IMR-90 (cell line): ENCODE data around the gene VN1R2. TPM values are rescaled to one million over a fixed set of nuclear protein-coding genes. Genes with fewer than 3 reads are reported as not detected.
"Not testable (repeated sequence)": the region's sequence is repeated elsewhere in the genome, so short reads cannot be mapped to it uniquely, and the experiment has no call there.

ENCODE experiments used
- ATAC-seq: fragments of 200-7000 bp; cut with Tn5 transposase; 2 replicates; pipeline ENCODE4 v1.9.1; 2020; ENCODE audit warnings: low read depth, mild to moderate bottlenecking, moderate library complexity
- BruUV-seq: library from RNA; stranded (reverse); fragments of 400-500 nt; replicated peaks from 2 replicates; lab custom pipeline; 2021; lab: Mats Ljungman, UMichigan
- CTCF ChIA-PET: fragments of 300-600 bp; formaldehyde crosslinking; extraction: SDS; loops from one replicate; lab custom pipeline; 2021; ENCODE audit warnings: antibody characterized with exemption; lab: Yijun Ruan, JAX
- POLR2A ChIA-PET: fragments of 300-600 bp; sonication (Branson Sonifier 250); formaldehyde crosslinking; loops from one replicate; lab custom pipeline; 2022; ENCODE audit warnings: antibody characterized with exemption; ENCODE audit not compliant: unreplicated experiment; lab: Charles Lee
- DNase-seq: peaks from one replicate; pipeline ENCODE4 v3.0.0; 2013
- H2AFZ ChIP-seq: replicated peaks from 2 replicates; pipeline ENCODE3; 2013; ENCODE audit warnings: low read length, mild to moderate bottlenecking; ENCODE audit not compliant: poor library complexity
- H2AK5ac ChIP-seq: 2 replicates; pipeline ENCODE4 v1.6.1; 2013; ENCODE audit warnings: low read depth, low read length, inconsistent platforms
- H2AK9ac ChIP-seq: replicated peaks from 2 replicates; pipeline ENCODE3; 2013; ENCODE audit warnings: mild to moderate bottlenecking, low read depth, low read length, moderate library complexity; ENCODE audit not compliant: poor library complexity
- H2BK120ac ChIP-seq: 2 replicates; pipeline ENCODE4 v1.6.1; 2013; ENCODE audit warnings: low read depth, low read length, inconsistent platforms
- H2BK15ac ChIP-seq: 3 replicates; pipeline ENCODE4 v1.6.1; 2013; ENCODE audit warnings: low read depth, low read length, inconsistent platforms
- H2BK20ac ChIP-seq: 2 replicates; pipeline ENCODE4 v1.6.1; 2013; ENCODE audit warnings: low read depth, mild to moderate bottlenecking, inconsistent platforms, low read length, moderate library complexity
- H2BK5ac ChIP-seq: 2 replicates; pipeline ENCODE4 v1.6.1; 2013; ENCODE audit warnings: mild to moderate bottlenecking, low read depth, low read length, inconsistent platforms; ENCODE audit not compliant: poor library complexity, severe bottlenecking
- H3K14ac ChIP-seq: replicated peaks from 2 replicates; pipeline ENCODE4 v1.6.1; 2013; ENCODE audit warnings: low read depth, low read length, inconsistent platforms
- H3K18ac ChIP-seq: 2 replicates; pipeline ENCODE4 v1.6.1; 2013; ENCODE audit warnings: low read depth, low read length, control low read depth
- H3K23ac ChIP-seq: 2 replicates; pipeline ENCODE4 v1.6.1; 2013; ENCODE audit warnings: low read depth, low read length, inconsistent platforms
- H3K27ac ChIP-seq: 2 replicates; pipeline ENCODE4 v1.5.1; 2013; ENCODE audit warnings: mild to moderate bottlenecking, control low read depth, low read length; ENCODE audit not compliant: insufficient read depth
- H3K27me3 ChIP-seq: 2 replicates; pipeline ENCODE4 v1.6.1; 2013; ENCODE audit warnings: low read length; ENCODE audit not compliant: control insufficient read depth, insufficient read depth
- H3K36me3 ChIP-seq: 2 replicates; pipeline ENCODE4 v1.6.1; 2013; ENCODE audit warnings: low read length, mixed read lengths; ENCODE audit not compliant: control insufficient read depth, insufficient read depth
- H3K4ac ChIP-seq: 2 replicates; pipeline ENCODE4 v1.6.1; 2013; ENCODE audit warnings: low read depth, low read length, inconsistent platforms
- H3K4me1 ChIP-seq: 2 replicates; pipeline ENCODE4 v1.6.1; 2013; ENCODE audit warnings: low read length, mixed read lengths; ENCODE audit not compliant: control insufficient read depth, insufficient read depth
- H3K4me2 ChIP-seq: 2 replicates; pipeline ENCODE4 v1.6.1; 2013; ENCODE audit warnings: low read depth, mild to moderate bottlenecking, control low read depth, low read length, moderate library complexity
- H3K4me3 ChIP-seq: 2 replicates; pipeline ENCODE4 v1.5.1; 2013; ENCODE audit warnings: low read depth, mild to moderate bottlenecking, control low read depth, low read length, moderate library complexity; ENCODE audit not compliant: insufficient read depth
- H3K56ac ChIP-seq: 2 replicates; pipeline ENCODE4 v1.6.1; 2013; ENCODE audit warnings: low read length, inconsistent platforms; ENCODE audit not compliant: insufficient read depth; ENCODE audit errors: extremely low read depth
- H3K79me1 ChIP-seq, 2 experiments: 2 replicates each; pipeline ENCODE4 v1.6.1; 2013; ENCODE audit warnings: low read length in 2 of 2, inconsistent platforms in 1 of 2, low read depth in 1 of 2
- H3K9ac ChIP-seq: 2 replicates; pipeline ENCODE4 v1.6.1; 2013; ENCODE audit warnings: low read depth, low read length, control low read depth
- H3K9me1 ChIP-seq: 2 replicates; pipeline ENCODE4 v1.6.1; 2013; ENCODE audit warnings: low read length, inconsistent platforms; ENCODE audit not compliant: insufficient read depth
- H3K9me3 ChIP-seq: 2 replicates; pipeline ENCODE4 v1.6.1; 2013; ENCODE audit warnings: low read length; ENCODE audit not compliant: control insufficient read depth, insufficient read depth
- H4K20me1 ChIP-seq: 2 replicates; pipeline ENCODE4 v1.6.1; 2013; ENCODE audit warnings: low read length, inconsistent platforms; ENCODE audit not compliant: insufficient read depth
- H4K5ac ChIP-seq: 2 replicates; pipeline ENCODE4 v1.6.1; 2013; ENCODE audit warnings: mild to moderate bottlenecking, low read depth, low read length, control low read depth
- H4K8ac ChIP-seq, 2 experiments: 2 replicates each; pipeline ENCODE4 v1.6.1; 2013; ENCODE audit warnings: low read depth in 2 of 2, low read length in 2 of 2, control low read depth in 1 of 2, inconsistent platforms in 1 of 2
- H4K91ac ChIP-seq: 2 replicates; pipeline ENCODE4 v1.6.1; 2013; ENCODE audit warnings: low read depth, low read length, inconsistent platforms; ENCODE audit not compliant: insufficient read depth
- BHLHE40 ChIP-seq: fragments of 150-350 bp; IDR thresholded peaks from 2 replicates; pipeline ENCODE4 v1.6.1; 2016; ENCODE audit warnings: mild to moderate bottlenecking, low read depth, low read length
- MAFK ChIP-seq: IDR thresholded peaks from 2 replicates; pipeline ENCODE4 v1.6.1; 2012; ENCODE audit warnings: low read depth, low read length, improper control_type of control experiment
- MAZ ChIP-seq: IDR thresholded peaks from 2 replicates; pipeline ENCODE4 v1.6.1; 2012; ENCODE audit warnings: low read depth, mild to moderate bottlenecking, low read length, improper control_type of control experiment, moderate library complexity, borderline replicate concordance
- POLR2A ChIP-seq: IDR thresholded peaks from 2 replicates; pipeline ENCODE4 v1.6.1; 2012; ENCODE audit warnings: mild to moderate bottlenecking, low read depth, low read length
- WGBS, 2 experiments: methylation state at CpG; one replicate each; pipeline versions ENCODE4 v1.1.5 to v1.1.7; 2013; ENCODE audit warnings: missing lambda C conversion rate in 2 of 2; ENCODE audit not compliant: insufficient read length in 1 of 2; ENCODE audit errors: extremely low coverage in 2 of 2; 5-methylcytosine and 5-hydroxymethylcytosine counted together
- dilution Hi-C: fragments of 300-500 bp; cut with HindIII; formaldehyde crosslinking; loops from one replicate; pipeline ENCODE4 v1.14.3; 2018; ENCODE audit warnings: low sequenced_read_pairs; ENCODE audit not compliant: unreplicated experiment
- in situ Hi-C: fragments of 300-500 bp; cut with MboI; formaldehyde crosslinking; loops from 3 replicates; pipeline ENCODE4 v1.14.3; 2019; ENCODE audit warnings: low sequenced_read_pairs, inconsistent platforms, mixed read lengths
- intact Hi-C: fragments of 100-400 bp; cut with micrococcal nuclease; formaldehyde crosslinking; loops from 2 replicates; pipeline ENCODE4 v1.10.0; 2022
- polyA plus RNA-seq, 3 experiments: library from polyadenylated mRNA; depleted of rRNA; stranded (reverse); fragments of >200 nt; gene quantifications; 2 replicates each; pipeline ENCODE4 v1.2.3, GENCODE V29; 2012; ENCODE audit warnings: low replicate concordance in 1 of 3
- total RNA-seq: library from RNA; depleted of rRNA; stranded (reverse); fragments of >200 nt; gene quantifications from 2 replicates; pipeline ENCODE4 v1.2.3, GENCODE V29; 2012

Gene VN1R2
- total and polyA plus RNA-seq, 2 of the 4 experiments (the other 2 are of a cell fraction), result not detected

DNA sequence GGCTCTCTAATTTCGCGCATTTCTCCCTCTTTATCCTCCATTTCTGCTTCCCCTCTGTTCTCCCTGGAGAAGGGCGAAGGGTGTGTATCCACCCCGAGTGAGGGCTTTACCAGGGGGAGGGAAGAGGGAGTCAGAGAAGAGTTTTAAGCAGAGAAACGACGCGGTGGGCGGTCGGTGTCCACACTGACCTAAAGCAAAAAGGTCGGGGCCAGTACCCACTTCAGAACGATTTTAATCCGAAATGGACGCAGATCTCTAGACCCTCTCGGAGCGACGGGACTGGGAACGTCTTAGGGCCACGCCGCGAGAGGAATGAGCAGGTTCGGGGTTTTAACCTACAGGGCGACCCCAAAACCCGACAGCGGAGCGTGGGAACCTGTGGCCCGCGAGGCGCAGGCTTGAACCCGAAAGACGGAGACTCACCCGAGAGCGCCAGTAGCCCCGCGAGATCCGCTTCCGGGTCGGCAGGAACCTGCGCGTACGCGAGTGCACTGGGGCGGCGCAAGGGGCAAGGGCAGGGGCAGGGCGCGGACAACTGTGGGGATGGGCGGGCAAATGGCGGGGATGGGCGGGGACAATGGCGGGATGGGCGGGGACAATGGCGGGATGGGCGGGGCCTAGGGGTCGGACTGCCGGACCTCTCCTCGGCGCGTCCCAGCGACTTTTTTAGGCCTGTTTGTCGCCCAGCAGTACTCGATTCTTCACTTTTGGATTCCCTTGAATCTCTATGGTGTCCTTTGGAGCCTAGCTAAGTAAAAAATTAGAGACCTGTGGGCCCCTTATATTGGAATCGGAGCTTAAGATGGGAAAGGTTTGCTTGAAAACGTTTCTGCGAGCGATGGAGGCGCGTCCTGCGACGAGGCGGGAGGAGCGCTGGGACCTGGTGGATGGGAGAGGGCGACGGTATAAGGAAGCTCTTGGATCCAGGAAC lies 3.4 kb upstream of the VN1R2 start, which contains the start of gene ZNF677:
Gene ZNF677, minus strand, starts transcription at position 463 of the 931 bp plus-strand sequence. CDS start 3,323 bp downstream, outside the sequence.
- no peaks in the 10 kb centered on the region for H3K4me1 ChIP-seq
- H3K27ac ChIP-seq, result peak within 1 kb of the TSS; percentile 43
- H4K8ac ChIP-seq, result peak within 1 kb of the TSS; percentile 93 to 95
- H3K4me2 ChIP-seq, result peak within 1 kb of the TSS; percentile 87
- 3% methylated on average over 19 of the region's 72 CpGs; no CpG with 5 or more reads in 1 of the 2 experiments for WGBS, 2 experiments
- H3K4ac ChIP-seq, result peak within 1 kb of the TSS; percentile 78
- H3K18ac ChIP-seq, result 0 out of 2 replicates have a peak within 1 kb of the TSS, but pooled peaks have one; percentile 37
- H4K91ac ChIP-seq, result no peak within 1 kb of the TSS; the same call in 1 of the 2 replicates
- H2BK15ac ChIP-seq, result no peak within 1 kb of the TSS
- POLR2A ChIA-PET, result no interaction called here
- TF ChIP-seq MAZ (peak; percentile 45; the same call in 1 of the 2 replicates), BHLHE40 (no peak), MAFK (no peak), POLR2A (peak; percentile 67; the same call in 1 of the 2 replicates)
- 0 out of 2 replicates have a peak within 1 kb of the TSS, but pooled peaks have one; percentile 29 for H3K56ac ChIP-seq
- H3K14ac ChIP-seq, result peak within 1 kb of the TSS; percentile 84
- in situ Hi-C loops, result no loop called here
- intact Hi-C loops, result loop anchor here (2.0 kb wide), 1 partner anchor 78 kb away; the partner anchor contains the start of gene ZNF845
- H3K9me3 ChIP-seq, result peaks cover 12% of the 10 kb centered on the region
- peak within 1 kb of the TSS; percentile 35 for H3K23ac ChIP-seq
- H3K9ac ChIP-seq, result peak within 1 kb of the TSS; percentile 62
- H4K5ac ChIP-seq, result peak within 1 kb of the TSS; percentile 67
- H3K79me1 ChIP-seq, result peaks cover 0 to 6% of the 10 kb centered on the region in 2 experiments; a peak in 1 of 4 replicates
- no peak within 1 kb of the TSS for H2BK120ac ChIP-seq
- no peak within 1 kb of the TSS; the same call in 1 of the 2 replicates for H2AK5ac ChIP-seq
- peak within 1 kb of the TSS; percentile 93 for H2AFZ ChIP-seq
- H2AK9ac ChIP-seq, result peak within 1 kb of the TSS; percentile 84
- H2BK20ac ChIP-seq, result no peak within 1 kb of the TSS
- ATAC-seq (peak; percentile 100), DNase-seq (peak; percentile 76)
- peaks cover 13% of the 10 kb centered on the region for H3K36me3 ChIP-seq
- BruUV-seq, result no TSS peak
- no peaks in the 10 kb centered on the region for H3K27me3 ChIP-seq
- CTCF ChIA-PET, result interaction anchor here (0.5 kb wide), 1 partner anchor 607 kb away, joined by 3 read pairs; no protein-coding TSS in a partner anchor
- H4K20me1 ChIP-seq, result no peaks in the 10 kb centered on the region
- dilution Hi-C loops, result no loop called here
- H2BK5ac ChIP-seq, result no peak within 1 kb of the TSS
- H3K9me1 ChIP-seq, result no peaks in the 10 kb centered on the region
- H3K4me3 ChIP-seq, result peak within 1 kb of the TSS; percentile 68

DNA sequence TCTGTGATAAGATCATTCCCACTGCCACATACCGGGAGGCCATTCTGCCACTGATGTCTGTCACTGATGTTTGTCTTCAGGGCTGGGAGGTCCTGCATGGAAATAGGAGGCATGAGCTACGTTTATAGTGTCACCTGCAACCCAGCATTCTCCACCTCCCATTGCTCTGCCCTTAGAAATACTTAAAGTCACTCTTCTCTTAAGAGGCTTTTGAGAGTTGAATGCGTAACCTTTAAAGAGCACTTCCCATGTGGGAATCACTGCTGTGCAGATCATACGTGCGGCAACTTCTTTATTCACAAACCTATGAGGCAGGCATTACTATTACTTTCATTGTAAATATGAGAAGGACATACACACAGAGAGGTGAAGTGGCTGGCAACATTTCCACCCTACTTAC lies 9.5 kb downstream of the VN1R2 start, which contains the start of gene VN1R4:
Gene VN1R4, minus strand, starts transcription at position 101 of the 400 bp plus-strand sequence. Its CDS starts 58 bp downstream, at position 43.
- H3K4me1 ChIP-seq, H2BK5ac ChIP-seq, dilution Hi-C loops, BruUV-seq, H3K4me2 ChIP-seq, H3K4ac ChIP-seq, H4K8ac ChIP-seq, intact Hi-C loops, in situ Hi-C loops, H3K79me1 ChIP-seq, H3K4me3 ChIP-seq, ATAC-seq, H3K23ac ChIP-seq, DNase-seq, H2BK15ac ChIP-seq, H4K20me1 ChIP-seq, H3K27me3 ChIP-seq, H3K36me3 ChIP-seq, H3K9me1 ChIP-seq, H2BK120ac ChIP-seq, H2AK9ac ChIP-seq, H4K91ac ChIP-seq, H4K5ac ChIP-seq, H2BK20ac ChIP-seq, H2AFZ ChIP-seq, H3K56ac ChIP-seq, H3K27ac ChIP-seq, CTCF ChIA-PET, H3K18ac ChIP-seq, H3K14ac ChIP-seq, H2AK5ac ChIP-seq, H3K9ac ChIP-seq, POLR2A ChIA-PET, H3K9me3 ChIP-seq: not testable (repeated sequence)
- WGBS, 2 experiments, result no CpG with 5 or more reads among the region's 5 CpGs
